ENCODE measurements around the gene NLRP1.

The NLRP1 gene

GRCh38 chr17:5535436-5535835 lies 48.9 kb downstream of the NLRP1 start:
- DNase-seq (ENCODE audit: low read depth): no peak
- TF ChIP-seq CTCF (conservative IDR thresholded peaks at IDR 0.05; ENCODE audit: control insufficient read depth, insufficient read depth, low read depth, low read length): no peak

DNA sequence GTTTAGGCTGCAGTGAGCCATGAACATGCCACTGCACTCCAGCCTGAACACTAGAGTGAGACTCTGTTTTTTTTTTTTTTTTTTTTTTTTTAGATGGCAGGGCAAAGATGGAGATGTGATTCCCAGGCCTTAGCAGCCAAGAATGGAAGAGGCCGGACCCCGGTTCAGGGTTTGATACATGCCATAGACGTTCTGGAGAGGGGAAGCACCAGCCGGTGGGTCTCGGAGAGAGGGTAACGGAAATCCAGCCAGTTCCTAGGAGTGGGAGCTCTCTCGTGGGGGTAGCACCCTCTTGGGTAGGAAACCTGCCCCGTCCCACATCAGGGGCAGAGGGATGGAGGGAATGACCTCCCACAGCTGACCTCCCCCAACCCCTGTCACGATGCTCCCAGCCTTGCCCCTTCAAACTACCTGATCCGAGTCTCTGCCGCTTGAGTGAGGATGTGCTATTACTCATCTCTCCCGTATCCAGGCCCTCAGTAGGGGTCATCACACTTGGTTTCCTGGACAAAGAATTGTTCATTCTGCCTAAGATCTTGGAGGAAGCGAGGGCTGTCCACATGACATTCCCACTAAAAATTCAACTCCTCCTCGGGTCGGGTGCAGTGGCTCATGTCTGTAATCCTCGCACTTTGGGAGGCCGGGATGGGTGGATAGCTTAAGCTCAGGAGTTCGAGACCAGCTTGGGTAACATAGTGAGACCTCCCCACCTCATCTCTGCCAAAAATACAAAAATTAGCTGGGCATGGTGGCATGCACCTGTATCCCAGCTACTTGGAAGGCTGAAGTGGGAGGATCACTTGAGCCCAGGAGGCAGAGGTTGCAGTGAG lies 50.6 kb downstream of the NLRP1 start:
- H3K4me3 ChIP-seq (ENCODE audit: control insufficient read depth, low read depth, low read length): no peak overlapping the region
- no peak for TF ChIP-seq CTCF (conservative IDR thresholded peaks at IDR 0.05; ENCODE audit: control insufficient read depth, insufficient read depth, low read depth, low read length)
- DNase-seq (ENCODE audit: low read depth): no peak

More at GRCh38 chr17:5535436-5535835, 48.9 kb downstream of the NLRP1 start:
- H3K4me3 ChIP-seq (ENCODE audit: control insufficient read depth, low read depth, low read length): no peak overlapping the region

- DNase-seq (ENCODE audit: low read depth): no peak
- no peak overlapping the region for H3K4me3 ChIP-seq (ENCODE audit: control insufficient read depth, low read depth, low read length)
- TF ChIP-seq CTCF (conservative IDR thresholded peaks at IDR 0.05; ENCODE audit: control insufficient read depth, insufficient read depth, low read depth, low read length): no peak
Measured at GRCh38 chr17:5532581-5532980, 51.7 kb downstream of the NLRP1 start.

GRCh38 chr17:5531085-5531418 lies 53.3 kb downstream of the NLRP1 start:
- H3K4me3 ChIP-seq (ENCODE audit: control insufficient read depth, low read depth, low read length): no peak overlapping the region
- no peak for DNase-seq (ENCODE audit: low read depth)
- TF ChIP-seq CTCF (conservative IDR thresholded peaks at IDR 0.05; ENCODE audit: control insufficient read depth, insufficient read depth, low read depth, low read length): no peak

DNA sequence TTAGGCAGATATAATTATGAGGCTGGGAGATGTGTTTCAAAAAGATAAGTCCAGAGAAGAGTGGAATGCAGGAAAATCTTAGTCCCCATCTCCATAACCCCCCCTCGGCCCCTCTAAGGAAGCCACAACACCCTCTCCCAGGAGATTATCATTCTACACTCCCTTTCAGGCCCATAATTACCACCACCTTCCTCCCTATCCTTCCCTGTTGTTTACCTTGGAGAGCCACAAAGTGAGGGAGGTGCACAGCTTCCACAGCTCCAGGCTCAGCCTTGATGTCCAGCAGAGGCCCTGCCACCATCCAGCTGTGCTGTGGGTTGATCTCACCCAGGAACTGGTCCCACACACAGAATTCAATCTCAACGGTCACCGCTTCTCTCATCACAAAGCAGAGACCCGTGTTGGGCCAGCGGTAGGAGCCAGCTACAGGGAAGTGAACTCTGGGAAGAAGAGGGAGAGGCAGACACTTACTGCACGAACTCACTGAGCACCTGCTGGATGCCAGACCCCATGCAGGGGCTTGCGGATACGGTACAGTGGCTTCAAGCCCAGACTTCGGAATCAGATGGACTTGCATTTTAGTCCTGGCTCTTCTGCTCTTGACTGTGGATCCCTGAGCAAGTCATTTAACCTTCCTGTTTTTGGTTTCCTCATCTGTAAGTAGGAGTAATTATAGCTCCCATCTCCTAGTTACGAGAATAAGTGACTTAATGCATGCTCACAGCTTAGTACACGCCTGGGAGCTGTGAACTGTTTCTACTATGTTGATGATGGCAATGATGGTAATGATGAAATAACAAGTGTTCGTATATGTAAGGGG lies 53.8 kb downstream of the NLRP1 start:
- no peak for DNase-seq (ENCODE audit: low read depth)
- no peak overlapping the region for H3K4me3 ChIP-seq (ENCODE audit: control insufficient read depth, low read depth, low read length)
- TF ChIP-seq CTCF (conservative IDR thresholded peaks at IDR 0.05; ENCODE audit: control insufficient read depth, insufficient read depth, low read depth, low read length): no peak

DNA sequence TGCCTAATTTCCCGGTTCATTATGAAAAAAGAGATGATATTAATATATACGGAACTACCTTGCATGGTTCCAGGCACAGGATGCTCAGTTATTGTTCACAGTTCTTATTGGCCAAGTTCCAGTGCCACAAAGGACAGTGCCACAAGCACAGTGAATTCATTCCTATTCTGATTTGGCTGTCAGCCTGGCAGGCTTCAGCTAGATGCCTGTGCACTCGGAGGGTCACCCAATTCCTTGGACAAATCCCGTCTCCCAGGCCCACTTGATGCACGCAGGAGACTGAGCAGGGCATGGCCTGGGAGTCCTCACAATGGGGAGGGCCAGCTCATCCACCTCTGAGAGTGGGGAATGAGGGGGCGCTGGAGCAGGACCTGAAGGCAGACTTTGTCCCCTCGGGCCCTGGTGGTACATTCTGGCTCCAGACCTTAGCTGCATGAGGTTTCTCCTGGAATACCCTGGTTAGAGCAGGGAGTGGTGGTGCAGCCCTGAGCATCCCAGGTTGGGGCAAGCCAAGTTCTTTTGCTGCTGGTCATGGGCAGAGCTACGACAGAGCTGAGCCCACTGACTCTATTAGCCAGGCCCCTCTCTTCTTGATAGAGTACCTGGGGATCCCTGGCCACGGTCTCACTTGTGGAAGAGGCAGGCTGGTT lies 56.6 kb downstream of the NLRP1 start:
- H3K4me3 ChIP-seq (ENCODE audit: control insufficient read depth, low read depth, low read length): no peak overlapping the region

More for the DNA sequence above, 56.6 kb downstream of the NLRP1 start:
- no peak for TF ChIP-seq CTCF (conservative IDR thresholded peaks at IDR 0.05; ENCODE audit: control insufficient read depth, insufficient read depth, low read depth, low read length)
- no peak for DNase-seq (ENCODE audit: low read depth)
